Caco-2 (cell line): ENCODE data around the gene MIER3. TPM values are rescaled to one million over a fixed set of nuclear protein-coding genes. Genes with fewer than 3 reads are reported as not detected.

ENCODE experiments used
- BruUV-seq: library from RNA; stranded (reverse); fragments of 400-500 nt; replicated peaks from 2 replicates; lab custom pipeline; 2021; lab: Mats Ljungman, UMichigan
- CTCF ChIA-PET: fragments of 300-600 bp; sonication (Branson Sonifier 250); formaldehyde crosslinking; loops from one replicate; lab custom pipeline; 2022; ENCODE audit warnings: antibody characterized with exemption; lab: Charles Lee
- POLR2A ChIA-PET: fragments of 300-600 bp; sonication (Branson Sonifier 250); formaldehyde crosslinking; loops from one replicate; lab custom pipeline; 2022; ENCODE audit warnings: antibody characterized with exemption; lab: Charles Lee
- DNase-seq, 2 experiments: peaks; one replicate each; pipeline versions ENCODE4 v3.0.0 to v3.0.0-alpha.2; 2020 to 2022
- H3K27me3 ChIP-seq: replicated peaks from 2 replicates; pipeline ENCODE4 v1.6.0; 2011; ENCODE audit warnings: low read length; ENCODE audit not compliant: control insufficient read depth, insufficient read depth
- H3K36me3 ChIP-seq: 2 replicates; pipeline ENCODE4 v1.5.1; 2011; ENCODE audit warnings: low read length; ENCODE audit not compliant: control insufficient read depth, insufficient read depth
- H3K4me1 ChIP-seq: fragments of 250-450 bp; sonication (Bioruptor Pico); 2 replicates; pipeline ENCODE4 v1.5.1; 2020; ENCODE audit warnings: mild to moderate bottlenecking
- H3K4me3 ChIP-seq: 2 replicates; pipeline ENCODE4 v1.5.1; 2011; ENCODE audit warnings: low read depth, mild to moderate bottlenecking, control low read depth, low read length
- H3K9me3 ChIP-seq: fragments of 250-450 bp; sonication (Bioruptor Pico); 2 replicates; pipeline ENCODE4 v1.5.1; 2020; ENCODE audit warnings: mild to moderate bottlenecking, moderate library complexity
- H3K27ac Mint-ChIP-seq: one replicate; pipeline ENCODE4 v1.8.0; 2022; ENCODE audit warnings: mixed read lengths; ENCODE audit not compliant: unreplicated experiment
- H3K27me3 Mint-ChIP-seq: one replicate; pipeline ENCODE4 v1.8.0; 2022; ENCODE audit warnings: mixed read lengths; ENCODE audit not compliant: insufficient read depth, unreplicated experiment
- H3K36me3 Mint-ChIP-seq: one replicate; pipeline ENCODE4 v1.8.0; 2022; ENCODE audit warnings: mild to moderate bottlenecking, mixed read lengths; ENCODE audit not compliant: insufficient read depth, unreplicated experiment
- H3K4me1 Mint-ChIP-seq: one replicate; pipeline ENCODE4 v1.8.0; 2022; ENCODE audit warnings: low read depth, mixed read lengths; ENCODE audit not compliant: unreplicated experiment
- H3K4me3 Mint-ChIP-seq: one replicate; pipeline ENCODE4 v1.8.0; 2022; ENCODE audit warnings: mild to moderate bottlenecking, moderate library complexity, mixed read lengths; ENCODE audit not compliant: unreplicated experiment
- H3K9me3 Mint-ChIP-seq: one replicate; pipeline ENCODE4 v1.8.0; 2022; ENCODE audit warnings: mixed read lengths; ENCODE audit not compliant: unreplicated experiment
- intact Hi-C: fragments of 100-400 bp; cut with micrococcal nuclease; formaldehyde crosslinking; loops from one replicate; pipeline ENCODE4 v1.10.0; 2022; ENCODE audit not compliant: unreplicated experiment
- total RNA-seq: library from RNA; stranded (reverse); gene quantifications from 2 replicates; pipeline ENCODE4 v1.2.3, GENCODE V29; 2022
- TF ChIP-seq, protein P1 (sequence below), 2 experiments: fragments of 200-600 bp in 1 of 2; IDR thresholded peaks; 1 replicate in 1 of 2; 2 replicates in 1 of 2; pipeline versions ENCODE4 v1.5.1 to v1.8.0; 2011 to 2022; ENCODE audit warnings: antibody characterized with exemption in 1 of 2, control low read depth in 1 of 2, inconsistent platforms in 1 of 2, low read depth in 1 of 2, low read length in 1 of 2, mild to moderate bottlenecking in 1 of 2, moderate library complexity in 1 of 2; ENCODE audit not compliant: insufficient read depth in 1 of 2, severe bottlenecking in 1 of 2, unreplicated experiment in 1 of 2

MIER3 gene
- total RNA-seq, 1 experiment from 2014 or later: 52.7 TPM

DNA sequence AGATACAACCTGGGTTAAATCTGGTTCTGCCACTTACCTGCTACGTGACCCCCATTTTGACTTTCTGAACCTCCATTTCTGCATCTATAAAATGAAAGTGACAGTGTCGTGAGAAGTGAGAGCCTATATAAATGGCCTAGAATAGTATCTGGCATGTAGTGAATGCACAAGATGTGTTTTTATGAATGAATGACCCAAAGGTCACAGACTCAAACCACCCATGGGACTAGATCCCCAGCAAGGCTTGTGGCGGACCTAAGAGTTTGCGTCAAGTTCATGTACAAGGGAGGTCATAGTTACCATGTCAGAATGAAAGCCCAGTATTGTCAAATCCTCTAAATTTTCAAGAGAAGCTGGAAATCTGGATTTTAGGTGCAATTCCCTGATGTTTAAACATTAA lies 53.7 kb downstream of the MIER3 start:
- Mint-ChIP-seq H3K4me3 (no peak overlapping the region), H3K9me3 (no peaks in the 10 kb centered on the region), H3K27ac (no peak overlapping the region), H3K36me3 (peaks cover 44% of the 10 kb centered on the region), H3K4me1 (no peaks in the 10 kb centered on the region), H3K27me3 (no peaks in the 10 kb centered on the region)
- intact Hi-C loops: no loop called here
- Histone ChIP-seq H3K27me3 (no peaks in the 10 kb centered on the region), H3K36me3 (peaks cover 3% of the 10 kb centered on the region; the same call in 1 of the 2 replicates), H3K4me1 (peaks cover 5% of the 10 kb centered on the region; the same call in 1 of the 2 replicates), H3K4me3 (no peak overlapping the region), H3K9me3 (no peaks in the 10 kb centered on the region)
- POLR2A ChIA-PET: interaction anchor here (0.6 kb wide), 1 partner anchor 582 kb away, joined by 7 read pairs; no protein-coding TSS in a partner anchor
- CTCF ChIA-PET: no interaction called here
- DNase-seq: no peak
- BruUV-seq: no TSS peak
- TF ChIP-seq, protein P1, sequence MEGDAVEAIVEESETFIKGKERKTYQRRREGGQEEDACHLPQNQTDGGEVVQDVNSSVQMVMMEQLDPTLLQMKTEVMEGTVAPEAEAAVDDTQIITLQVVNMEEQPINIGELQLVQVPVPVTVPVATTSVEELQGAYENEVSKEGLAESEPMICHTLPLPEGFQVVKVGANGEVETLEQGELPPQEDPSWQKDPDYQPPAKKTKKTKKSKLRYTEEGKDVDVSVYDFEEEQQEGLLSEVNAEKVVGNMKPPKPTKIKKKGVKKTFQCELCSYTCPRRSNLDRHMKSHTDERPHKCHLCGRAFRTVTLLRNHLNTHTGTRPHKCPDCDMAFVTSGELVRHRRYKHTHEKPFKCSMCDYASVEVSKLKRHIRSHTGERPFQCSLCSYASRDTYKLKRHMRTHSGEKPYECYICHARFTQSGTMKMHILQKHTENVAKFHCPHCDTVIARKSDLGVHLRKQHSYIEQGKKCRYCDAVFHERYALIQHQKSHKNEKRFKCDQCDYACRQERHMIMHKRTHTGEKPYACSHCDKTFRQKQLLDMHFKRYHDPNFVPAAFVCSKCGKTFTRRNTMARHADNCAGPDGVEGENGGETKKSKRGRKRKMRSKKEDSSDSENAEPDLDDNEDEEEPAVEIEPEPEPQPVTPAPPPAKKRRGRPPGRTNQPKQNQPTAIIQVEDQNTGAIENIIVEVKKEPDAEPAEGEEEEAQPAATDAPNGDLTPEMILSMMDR (IDR thresholded peaks at IDR 0.05; ENCODE audit: insufficient read depth in 1 of 2, low read depth in 1 of 2, low read length in 1 of 2, severe bottlenecking in 1 of 2, unreplicated experiment in 1 of 2): no peak

GRCh38 chr5:56896763-56897162 lies 55.2 kb downstream of the MIER3 start:
- TF ChIP-seq, protein P1 (IDR thresholded peaks at IDR 0.05; ENCODE audit: insufficient read depth in 1 of 2, low read depth in 1 of 2, low read length in 1 of 2, severe bottlenecking in 1 of 2, unreplicated experiment in 1 of 2): no peak
- H3K4me3 ChIP-seq: no peak overlapping the region
- H3K9me3 ChIP-seq: no peaks in the 10 kb centered on the region
- H3K36me3 Mint-ChIP-seq: peaks cover 56% of the 10 kb centered on the region
- peaks cover 5% of the 10 kb centered on the region; the same call in 1 of the 2 replicates for H3K4me1 ChIP-seq
- no peak overlapping the region for H3K4me3 Mint-ChIP-seq
- H3K36me3 ChIP-seq: peaks cover 3% of the 10 kb centered on the region; the same call in 1 of the 2 replicates
- ChIA-PET POLR2A (no interaction called here), CTCF (interaction anchor here (0.7 to 1.0 kb wide), 2 partner anchors 241 to 626 kb away, joined by 3 to 8 read pairs; no protein-coding TSS in a partner anchor)
- DNase-seq: no peak
- intact Hi-C loops: no loop called here
- H3K27ac Mint-ChIP-seq: no peak overlapping the region
- no peaks in the 10 kb centered on the region for H3K9me3 Mint-ChIP-seq
- H3K27me3 Mint-ChIP-seq: no peaks in the 10 kb centered on the region
- no TSS peak for BruUV-seq
- H3K27me3 ChIP-seq: no peaks in the 10 kb centered on the region
- H3K4me1 Mint-ChIP-seq: no peaks in the 10 kb centered on the region

GRCh38 chr5:56893251-56893951 lies 58.5 kb downstream of the MIER3 start:
- H3K27ac Mint-ChIP-seq: no peak overlapping the region
- H3K27me3 ChIP-seq: no peaks in the 10 kb centered on the region
- intact Hi-C loops: no loop called here
- H3K9me3 ChIP-seq: no peaks in the 10 kb centered on the region
- H3K9me3 Mint-ChIP-seq: no peaks in the 10 kb centered on the region
- no peak for DNase-seq
- ChIA-PET POLR2A (no interaction called here), CTCF (interaction anchor here (0.8 kb wide), 1 partner anchor 623 kb away, joined by 3 read pairs; no protein-coding TSS in a partner anchor)
- H3K4me1 ChIP-seq: no peaks in the 10 kb centered on the region
- no peaks in the 10 kb centered on the region for H3K27me3 Mint-ChIP-seq
- H3K4me3 ChIP-seq: no peak overlapping the region
- no peak overlapping the region for H3K4me3 Mint-ChIP-seq
- peaks cover 90% of the 10 kb centered on the region for H3K36me3 Mint-ChIP-seq
- H3K4me1 Mint-ChIP-seq: no peaks in the 10 kb centered on the region
- no TSS peak for BruUV-seq
- peaks cover 3% of the 10 kb centered on the region; the same call in 1 of the 2 replicates for H3K36me3 ChIP-seq
- TF ChIP-seq, protein P1 (IDR thresholded peaks at IDR 0.05; ENCODE audit: insufficient read depth in 1 of 2, low read depth in 1 of 2, low read length in 1 of 2, severe bottlenecking in 1 of 2, unreplicated experiment in 1 of 2): no peak
